GM19099 (cell line): ENCODE results near the gene SMIM29.

Source experiments
- POLR2A ChIP-seq: IDR thresholded peaks from 3 replicates; pipeline ENCODE4 v1.6.1; 2011; ENCODE audit warnings: low read depth; ENCODE audit not compliant: insufficient read length; ENCODE audit errors: extremely low read depth

The SMIM29 gene

DNA sequence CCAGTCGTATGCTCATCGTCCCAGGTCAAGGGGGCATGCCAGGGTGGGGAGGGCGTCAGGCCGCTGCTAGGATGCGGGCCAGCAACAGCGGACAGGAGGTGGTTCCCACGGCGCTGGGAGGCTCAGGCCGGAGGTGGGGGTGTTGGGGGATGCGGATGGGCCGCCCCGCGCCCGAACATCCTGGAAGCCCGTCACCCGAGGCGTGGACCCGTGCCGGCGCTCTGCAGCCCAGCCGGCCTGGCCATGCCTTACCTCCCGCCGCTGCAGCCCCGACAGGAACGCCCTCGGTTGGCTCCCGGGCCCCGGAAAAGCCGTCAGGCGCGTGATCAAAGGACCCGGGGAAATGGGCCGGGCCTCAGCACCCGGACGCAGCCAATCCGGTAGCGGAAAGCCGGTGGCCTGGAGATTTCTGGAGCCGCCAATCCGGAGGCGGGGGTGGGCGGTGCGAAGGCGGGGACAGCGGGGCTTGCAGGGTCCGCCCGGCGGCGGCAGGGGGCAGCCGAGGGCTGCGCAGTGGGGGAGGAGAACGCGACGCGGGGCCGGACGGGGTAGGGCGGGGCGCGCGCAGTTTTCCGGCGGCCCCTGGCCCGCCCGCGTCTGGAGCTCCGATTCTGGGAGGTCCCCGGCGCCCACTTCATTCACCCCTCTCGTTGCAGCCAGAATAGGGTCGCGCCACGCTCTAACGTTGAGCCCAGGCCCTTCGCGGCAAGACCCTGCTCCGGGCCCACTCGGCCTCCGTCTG is at the start of gene SMIM29:
Gene SMIM29 (minus strand): TSS at position 280 of the 742 bp plus-strand sequence. CDS start 1,215 bp downstream, outside the sequence.
- TF ChIP-seq POLR2A: peak; percentile 76

DNA sequence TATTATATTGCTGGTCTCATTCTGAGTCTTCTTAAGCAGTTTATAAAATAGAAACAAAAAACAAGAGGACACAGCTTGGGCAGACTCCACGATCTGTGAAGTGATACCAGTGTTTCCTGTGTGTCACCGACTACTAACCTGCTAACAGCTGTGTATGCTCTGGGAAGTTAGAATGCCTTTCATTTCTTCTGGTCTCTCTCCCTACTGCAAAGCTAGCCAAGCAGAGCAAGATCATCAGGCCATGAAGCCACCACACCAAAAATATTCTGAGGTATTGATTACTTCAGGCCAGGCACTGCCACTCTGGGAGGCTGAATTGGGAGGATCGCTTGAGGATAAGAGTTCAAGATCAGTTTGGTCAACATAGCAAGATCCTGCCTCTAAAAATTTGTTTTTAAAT is 46.9 kb upstream of the SMIM29 start:
- TF ChIP-seq POLR2A: no peak

DNA sequence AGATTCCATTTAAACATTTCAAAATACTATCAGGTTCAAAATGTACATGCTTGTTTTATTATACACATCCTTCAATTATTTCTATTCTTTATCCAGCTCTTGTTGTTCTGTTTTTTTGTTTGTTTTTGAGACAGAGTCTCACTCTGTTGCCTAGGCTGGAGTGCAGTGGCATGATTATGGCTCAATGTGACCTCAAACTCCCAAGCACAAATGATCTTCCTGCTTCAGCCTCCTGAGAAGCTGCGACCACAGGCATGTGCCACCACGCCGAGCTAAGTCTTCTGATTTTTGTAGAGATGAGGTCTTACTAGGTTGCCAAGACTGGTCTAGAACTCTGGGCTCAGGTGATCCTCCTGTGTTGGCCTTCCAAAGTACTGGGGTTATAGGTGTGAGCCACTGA is 44.1 kb upstream of the SMIM29 start:
- TF ChIP-seq POLR2A: no peak

DNA sequence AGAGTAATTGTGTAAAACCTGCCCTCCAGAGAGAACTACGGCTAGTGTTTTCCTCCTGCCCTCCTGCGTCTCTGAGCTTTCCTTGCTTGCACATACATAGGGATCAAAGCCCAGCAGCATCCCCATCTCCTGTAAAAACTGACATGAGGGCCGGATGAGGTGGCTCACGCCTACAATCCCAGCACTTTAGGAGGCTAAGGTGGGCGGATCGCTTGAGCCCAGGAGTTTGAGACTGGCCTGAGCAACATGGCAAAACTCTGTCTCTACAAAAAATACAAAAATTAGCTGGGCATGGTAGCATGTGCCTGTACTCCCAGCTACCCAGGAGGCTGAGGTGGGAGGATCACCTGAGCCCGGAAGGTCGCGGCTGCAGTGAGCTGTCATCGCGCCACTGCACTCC is 40.3 kb upstream of the SMIM29 start:
- TF ChIP-seq POLR2A: no peak

DNA sequence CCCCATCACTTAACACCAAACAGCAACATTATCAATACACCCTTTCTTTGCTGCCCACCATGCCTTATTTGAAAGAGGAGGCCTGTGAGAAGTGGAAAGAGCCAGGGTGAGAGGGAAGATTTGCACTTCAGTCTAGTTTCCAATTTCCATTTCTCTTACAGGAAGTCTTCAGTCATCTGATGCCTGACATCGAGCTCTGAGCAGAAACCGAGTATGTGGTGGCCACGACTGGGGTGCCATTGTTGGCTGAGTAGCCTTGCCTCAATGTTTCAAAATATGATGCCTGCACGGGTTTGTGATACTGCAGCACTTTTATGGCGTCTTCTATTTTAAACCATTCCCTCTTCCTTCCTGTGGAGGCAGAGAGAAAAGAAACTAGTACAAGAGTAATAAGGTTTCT is 39.8 kb upstream of the SMIM29 start:
- no peak for TF ChIP-seq POLR2A

DNA sequence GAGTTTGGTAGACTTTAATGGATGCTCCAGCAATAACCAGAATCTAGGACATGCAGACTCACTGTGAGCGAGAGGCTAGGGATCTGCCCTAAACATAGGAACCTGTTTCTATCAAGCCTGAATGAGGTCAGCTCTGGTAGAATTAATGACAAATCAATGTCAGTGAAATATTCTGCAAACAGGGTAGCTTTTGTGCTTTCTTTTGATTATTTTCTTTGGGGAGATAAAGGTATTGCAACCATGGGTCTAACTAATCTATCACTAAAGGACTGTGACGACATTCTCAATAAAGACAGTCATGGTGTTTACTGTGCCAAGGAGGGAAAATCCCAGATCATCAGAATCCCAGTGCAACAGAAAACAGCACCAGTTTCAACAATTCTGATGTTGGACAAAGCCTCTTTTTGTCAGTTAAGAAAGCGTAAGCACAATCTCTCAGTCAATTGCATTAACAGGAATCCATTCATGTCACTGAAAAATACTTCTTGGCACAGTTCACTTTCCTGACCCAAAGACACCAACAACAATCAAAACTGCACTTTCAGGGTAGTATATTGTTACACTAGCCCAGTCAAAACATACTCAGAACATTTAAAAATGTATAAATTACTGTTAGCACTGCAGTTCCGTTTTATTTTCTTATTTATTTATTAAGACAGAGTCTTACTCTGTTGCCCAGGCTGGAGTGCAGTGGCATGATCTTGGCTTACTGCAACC is 36.8 kb upstream of the SMIM29 start:
- TF ChIP-seq POLR2A: no peak

DNA sequence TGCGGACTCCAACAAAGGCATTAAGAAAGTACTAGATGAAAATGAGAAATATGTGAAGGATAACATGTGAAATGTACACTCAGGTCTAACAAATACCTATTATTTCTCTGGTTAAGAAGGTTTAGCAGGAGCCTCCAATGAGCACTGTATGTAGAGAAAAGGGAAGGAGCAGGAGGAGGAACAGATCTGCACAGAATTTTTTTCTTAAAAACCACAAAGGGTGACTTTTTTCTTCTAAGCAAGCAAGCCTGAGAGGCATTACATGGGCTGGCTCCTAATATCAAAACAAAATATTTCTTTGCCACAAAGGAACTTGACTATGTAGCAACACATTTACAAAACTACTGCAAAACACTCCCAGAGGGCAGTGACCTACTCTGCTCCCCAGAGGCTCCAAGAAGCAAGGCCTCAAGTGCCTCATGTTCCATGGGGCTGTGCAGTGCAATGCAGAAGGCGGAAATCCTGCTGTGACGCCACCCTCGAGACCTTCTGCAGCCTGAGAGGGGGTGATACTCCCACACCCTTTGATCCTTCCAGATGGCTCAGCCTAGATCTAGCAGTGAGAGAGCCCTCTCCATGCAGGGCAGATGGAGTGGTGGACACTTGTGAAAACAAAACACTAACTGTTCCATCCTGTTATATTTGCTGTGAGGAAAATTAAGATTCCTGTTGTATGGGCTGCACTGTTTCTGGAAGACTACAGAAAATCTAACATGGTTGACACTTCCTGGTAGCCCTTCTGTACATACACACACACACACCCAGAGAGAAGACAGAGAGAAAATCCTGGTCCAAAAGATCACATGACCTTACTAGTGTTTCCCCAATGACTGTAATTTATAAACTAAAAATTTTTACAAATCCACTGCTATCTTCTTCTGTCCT is 36.0 kb upstream of the SMIM29 start:
- no peak for TF ChIP-seq POLR2A

DNA sequence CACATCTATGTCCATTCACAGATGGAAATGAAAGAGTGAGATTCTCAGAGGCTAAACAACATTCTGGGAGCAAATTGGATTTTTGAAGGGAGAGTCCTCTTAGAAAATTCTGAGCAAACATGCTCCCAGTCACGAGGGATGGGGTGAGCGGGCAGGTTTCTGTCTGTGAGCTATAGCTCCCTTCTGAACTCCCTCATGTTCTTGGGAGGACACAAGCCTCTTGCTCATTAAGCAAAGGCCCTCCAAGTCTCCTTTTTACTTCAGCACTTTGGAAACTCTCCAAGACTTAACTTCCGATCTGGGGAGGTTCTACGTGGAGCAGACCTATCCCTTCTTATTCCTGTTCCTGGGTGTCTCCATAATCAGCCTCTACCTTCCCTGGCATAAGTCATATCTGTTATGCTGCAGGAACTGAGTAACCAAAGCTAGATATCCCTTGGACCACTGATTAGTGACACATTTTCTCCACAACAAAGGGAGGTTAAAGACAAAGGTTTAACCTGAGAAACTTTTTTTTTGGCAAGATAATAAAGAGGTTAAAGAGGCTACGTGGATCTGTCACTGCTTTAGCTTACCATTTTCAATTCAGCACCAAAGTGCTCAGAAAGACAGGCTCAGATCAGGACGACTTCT is 33.0 kb upstream of the SMIM29 start:
- TF ChIP-seq POLR2A: no peak

DNA sequence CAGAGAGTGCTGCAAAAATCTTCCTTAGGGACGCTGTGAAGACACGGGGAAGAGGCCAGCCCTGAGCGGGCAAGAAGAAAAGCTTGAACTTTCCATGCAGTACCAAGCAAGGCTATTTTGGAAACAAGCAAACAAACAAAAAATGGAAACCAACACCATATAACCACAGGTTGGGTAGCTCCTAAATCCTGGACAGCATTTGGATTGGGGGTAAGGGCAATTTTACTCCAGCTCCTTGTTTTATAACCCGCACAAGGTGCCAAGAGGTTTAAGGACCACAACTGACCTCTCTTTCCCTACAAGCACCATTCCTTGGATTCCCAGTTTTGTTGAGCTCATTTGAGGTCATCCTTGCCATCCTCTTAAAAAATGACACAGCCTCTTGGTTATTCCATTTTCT is 31.4 kb upstream of the SMIM29 start:
- TF ChIP-seq POLR2A: no peak

DNA sequence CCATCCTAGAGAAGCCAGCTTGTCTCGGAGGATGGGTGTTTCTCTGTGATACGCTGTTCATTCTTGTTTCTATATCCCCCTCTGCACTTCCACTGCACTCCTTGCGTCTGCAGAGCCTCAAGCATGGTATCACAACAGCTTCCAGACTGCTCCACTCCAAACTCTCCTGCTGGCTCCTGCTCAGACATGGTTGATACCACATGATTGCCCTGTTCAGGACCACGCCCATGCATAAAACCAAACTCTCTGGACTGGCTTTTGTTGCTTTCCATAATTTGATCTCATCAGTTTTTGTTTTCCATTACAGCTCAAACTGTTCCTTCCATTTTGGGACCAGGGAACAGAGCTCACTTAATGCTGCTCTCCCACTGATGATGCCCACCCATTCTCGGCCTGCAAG is 30.0 kb upstream of the SMIM29 start:
- no peak for TF ChIP-seq POLR2A

DNA sequence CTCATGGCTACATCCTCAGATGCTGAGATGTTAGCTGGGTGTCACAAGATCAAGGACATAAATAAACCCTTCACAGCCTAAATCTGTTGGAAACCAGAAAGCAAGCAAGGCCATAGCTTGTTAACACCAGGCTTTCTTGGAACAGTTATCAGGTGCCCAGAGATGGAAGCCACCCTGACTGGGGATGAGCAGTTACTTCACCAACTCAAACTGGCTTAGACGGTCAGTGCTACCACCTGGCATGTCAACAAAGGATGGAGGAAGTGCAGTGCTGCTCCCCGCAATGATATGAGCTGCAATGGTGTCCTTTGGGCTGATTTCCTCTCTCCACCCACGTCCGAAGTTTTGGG is 28.9 kb upstream of the SMIM29 start:
- no peak for TF ChIP-seq POLR2A

DNA sequence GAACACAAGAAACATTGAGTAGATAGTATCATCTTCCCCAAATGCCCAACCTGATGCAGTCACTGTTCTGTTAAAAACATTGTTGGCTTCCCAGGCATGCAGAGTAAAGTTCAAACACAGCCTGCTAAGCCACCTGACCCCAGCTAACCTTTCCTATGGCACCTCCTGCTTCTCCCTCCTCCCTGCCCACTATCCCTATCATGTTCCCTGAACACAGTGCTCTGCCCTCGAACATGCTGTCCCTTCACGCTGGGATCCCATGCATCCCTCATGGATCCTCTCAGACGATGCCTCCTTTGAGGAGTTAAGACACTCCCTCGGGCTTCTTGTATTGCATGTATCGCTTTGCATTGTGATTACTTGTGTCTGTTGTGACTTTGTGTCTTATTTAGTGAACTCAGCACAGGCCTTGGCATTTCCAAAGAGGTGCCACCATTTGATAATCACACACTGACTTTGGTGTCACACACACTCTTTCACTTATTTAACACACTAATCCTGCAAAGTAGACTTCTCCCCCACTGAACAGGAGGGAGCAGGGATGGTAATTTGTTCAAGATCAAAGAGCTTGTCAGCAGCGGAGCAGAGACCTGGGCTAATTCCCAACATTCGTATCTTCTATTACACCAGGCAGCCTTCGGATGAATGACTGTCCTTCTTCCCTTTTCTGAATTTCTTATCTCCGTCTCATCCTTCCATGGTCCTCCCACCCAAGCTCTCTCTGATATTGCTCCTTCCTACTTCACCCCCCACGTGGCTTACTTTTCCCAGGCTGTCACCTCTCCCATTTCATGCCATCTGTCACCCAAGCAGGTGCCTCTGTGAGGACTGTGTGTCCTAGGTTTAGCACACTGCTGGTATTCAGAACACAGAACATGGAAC is 28.3 kb upstream of the SMIM29 start:
- no peak for TF ChIP-seq POLR2A

DNA sequence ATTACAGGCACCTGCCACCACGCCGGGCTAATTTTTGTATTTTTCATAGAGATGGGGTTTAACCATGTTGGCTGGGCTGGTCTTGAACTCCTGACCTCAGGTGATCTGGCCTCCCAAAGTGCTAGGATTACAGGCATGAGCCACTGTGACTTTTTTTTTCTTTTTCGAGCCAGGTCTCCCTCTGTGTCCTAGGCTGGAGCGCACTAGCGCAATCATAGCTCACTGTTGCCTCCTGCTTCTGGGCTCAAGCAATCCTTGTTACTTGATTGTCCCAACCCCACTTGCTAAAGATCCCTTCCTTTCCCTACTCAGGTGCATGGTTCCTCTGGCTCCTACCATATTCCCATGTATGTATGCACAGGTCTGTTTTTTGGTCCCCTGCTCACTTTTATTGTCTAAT is 27.4 kb upstream of the SMIM29 start:
- TF ChIP-seq POLR2A: no peak

DNA sequence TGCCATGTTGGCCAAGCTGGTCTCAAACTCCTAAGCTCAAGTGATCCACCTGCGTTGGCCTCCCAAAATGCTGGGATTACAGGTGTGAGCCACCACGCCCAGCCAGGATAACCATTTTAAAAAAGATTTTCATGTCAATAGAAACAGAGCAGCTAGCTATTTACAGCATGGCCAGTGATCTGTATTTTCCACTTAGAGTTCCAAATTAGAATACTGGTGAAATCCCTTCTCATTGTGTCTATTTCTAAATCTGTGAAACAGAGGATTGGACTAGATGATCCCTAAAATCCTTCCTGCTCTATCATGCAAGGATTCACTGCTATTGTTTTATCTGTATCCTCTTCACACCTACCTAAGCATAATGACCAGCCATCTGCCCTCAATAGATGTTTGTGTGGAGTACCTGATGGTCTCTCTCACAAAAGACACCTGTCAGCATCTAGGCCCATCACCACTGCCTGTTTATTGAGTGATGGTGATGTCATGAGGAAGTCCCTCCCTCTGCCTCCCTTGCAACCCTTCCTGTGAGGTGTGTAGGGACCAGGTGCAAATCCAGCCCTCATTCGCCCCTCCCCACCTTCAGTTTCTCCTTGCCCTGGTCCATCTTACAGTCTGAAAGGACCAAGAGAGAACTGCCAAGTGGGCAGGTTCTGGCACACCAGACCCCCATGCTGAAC is 26.5 kb upstream of the SMIM29 start:
- TF ChIP-seq POLR2A: no peak
